Mesendoderm (in vitro differentiated cells): ENCODE data around the gene RORC.

ENCODE experiments used
- DNase-seq: peaks from one replicate; pipeline ENCODE4 v3.0.0; 2013
- H2AK5ac ChIP-seq: 2 replicates; pipeline ENCODE4 v1.6.1; 2013; ENCODE audit warnings: low read length, inconsistent platforms
- H2BK120ac ChIP-seq: 2 replicates; pipeline ENCODE4 v1.6.1; 2013; ENCODE audit warnings: low read depth, mild to moderate bottlenecking, low read length, moderate library complexity, mixed read lengths
- H2BK15ac ChIP-seq: replicated peaks from 2 replicates; pipeline ENCODE4 v1.6.1; 2013; ENCODE audit warnings: low read depth, mild to moderate bottlenecking, moderate library complexity
- H2BK5ac ChIP-seq: 2 replicates; pipeline ENCODE4 v1.6.1; 2013; ENCODE audit warnings: low read length, inconsistent platforms
- H3K18ac ChIP-seq: 2 replicates; pipeline ENCODE4 v1.6.1; 2013; ENCODE audit warnings: mild to moderate bottlenecking, low read length, mixed read lengths
- H3K23ac ChIP-seq: one replicate; pipeline ENCODE4 v1.6.1; 2013; ENCODE audit warnings: low read length
- H3K27ac ChIP-seq: 2 replicates; pipeline ENCODE4 v1.5.1; 2013; ENCODE audit warnings: low read depth, mild to moderate bottlenecking, inconsistent platforms, low read length, moderate library complexity
- H3K27me3 ChIP-seq: 2 replicates; pipeline ENCODE4 v1.6.1; 2013; ENCODE audit warnings: low read length, control low read depth, mild to moderate bottlenecking, inconsistent platforms; ENCODE audit not compliant: insufficient read depth, poor library complexity
- H3K36me3 ChIP-seq: 2 replicates; pipeline ENCODE4 v1.6.1; 2013; ENCODE audit warnings: low read length, inconsistent platforms; ENCODE audit not compliant: control insufficient read depth, insufficient read depth
- H3K4ac ChIP-seq: one replicate; pipeline ENCODE4 v1.6.1; 2013; ENCODE audit warnings: low read depth, mild to moderate bottlenecking, low read length, moderate library complexity
- H3K4me1 ChIP-seq: 2 replicates; pipeline ENCODE4 v1.6.1; 2013; ENCODE audit warnings: low read depth, low read length, inconsistent platforms; ENCODE audit not compliant: control insufficient read depth
- H3K4me2 ChIP-seq: 2 replicates; pipeline ENCODE4 v1.6.1; 2013; ENCODE audit warnings: low read length
- H3K4me3 ChIP-seq: 2 replicates; pipeline ENCODE4 v1.5.1; 2013; ENCODE audit warnings: mild to moderate bottlenecking, low read length
- H3K56ac ChIP-seq: one replicate; pipeline ENCODE4 v1.6.1; 2013; ENCODE audit warnings: low read length
- H3K79me1 ChIP-seq: 2 replicates; pipeline ENCODE4 v1.6.1; 2013; ENCODE audit warnings: low read length, inconsistent platforms
- H3K79me2 ChIP-seq: 2 replicates; pipeline ENCODE4 v1.6.1; 2013; ENCODE audit warnings: mild to moderate bottlenecking, low read length; ENCODE audit not compliant: control insufficient read depth, insufficient read depth
- H3K9ac ChIP-seq: 2 replicates; pipeline ENCODE4 v1.6.1; 2013; ENCODE audit warnings: low read length, inconsistent platforms
- H4K5ac ChIP-seq: one replicate; pipeline ENCODE4 v1.6.1; 2013; ENCODE audit warnings: low read length
- H4K8ac ChIP-seq: one replicate; pipeline ENCODE4 v1.6.1; 2013; ENCODE audit warnings: low read depth, mild to moderate bottlenecking, control low read depth, low read length, moderate library complexity
- WGBS: extraction: QIAGEN DNeasy Blood & Tissue Kit; methylation state at CpG from one replicate; pipeline ENCODE4 v1.1.7; 2013; ENCODE audit warnings: low lambda C conversion rate, missing lambda C conversion rate; ENCODE audit not compliant: insufficient coverage; ENCODE audit errors: extremely low coverage; 5-methylcytosine and 5-hydroxymethylcytosine counted together

The RORC gene

DNA sequence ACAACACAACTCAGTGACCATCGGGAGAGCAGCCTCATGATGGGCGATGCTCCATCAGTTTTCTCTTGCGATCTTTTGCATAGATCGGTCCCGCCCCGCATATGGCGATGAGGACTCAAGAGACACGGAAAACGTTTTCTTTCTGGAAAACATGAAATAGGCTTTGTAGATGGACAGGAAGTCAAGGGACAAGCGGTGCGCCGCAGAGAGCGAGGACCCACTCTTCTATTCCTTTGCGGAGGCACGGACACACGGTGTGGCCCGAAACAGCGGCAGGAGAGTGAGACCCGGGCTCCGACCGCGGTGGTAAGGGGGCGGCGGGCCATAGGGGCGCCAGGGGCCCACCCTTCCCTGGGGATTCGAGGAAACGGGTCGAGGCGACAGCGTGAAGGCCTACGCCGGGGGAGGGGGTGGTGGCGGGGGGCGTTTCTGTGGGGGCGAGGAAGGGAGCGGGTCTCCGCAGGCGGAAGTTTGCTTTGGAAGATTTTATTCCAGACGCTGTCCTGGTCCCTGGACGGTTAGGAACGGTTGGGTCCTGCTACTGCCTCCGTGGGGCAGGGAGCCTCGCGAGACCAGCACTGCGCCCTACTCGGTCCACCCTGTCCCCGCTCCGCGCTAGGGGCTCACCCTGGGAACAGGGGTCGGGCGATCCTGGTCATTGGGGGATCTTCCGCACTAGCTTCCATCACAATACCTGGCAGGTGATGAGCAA, 40.5 kb downstream of the RORC start:
- H3K4me2 ChIP-seq = peak overlapping the region; percentile 96
- peak overlapping the region; percentile 87 for H3K56ac ChIP-seq
- H3K23ac ChIP-seq = peak overlapping the region; percentile 45
- H3K18ac ChIP-seq = no peak overlapping the region
- no peak overlapping the region for H3K27ac ChIP-seq
- H2BK120ac ChIP-seq = no peak overlapping the region
- no peaks in the 10 kb centered on the region for H3K79me2 ChIP-seq
- no peak overlapping the region for H2BK5ac ChIP-seq
- peak; percentile 23 for DNase-seq
- no peak overlapping the region for H3K4ac ChIP-seq
- H3K27me3 ChIP-seq = no peaks in the 10 kb centered on the region
- no peaks in the 10 kb centered on the region for H3K4me1 ChIP-seq
- no peak overlapping the region for H2AK5ac ChIP-seq
- peak overlapping the region; percentile 81 for H3K4me3 ChIP-seq
- no peaks in the 10 kb centered on the region for H3K36me3 ChIP-seq
- no peaks in the 10 kb centered on the region for H3K79me1 ChIP-seq
- WGBS = no CpG with 5 or more reads among the region's 52 CpGs
- no peak overlapping the region for H4K8ac ChIP-seq
- no peak overlapping the region for H4K5ac ChIP-seq
- H2BK15ac ChIP-seq = no peak overlapping the region
- H3K9ac ChIP-seq = peak overlapping the region; percentile 80

DNA sequence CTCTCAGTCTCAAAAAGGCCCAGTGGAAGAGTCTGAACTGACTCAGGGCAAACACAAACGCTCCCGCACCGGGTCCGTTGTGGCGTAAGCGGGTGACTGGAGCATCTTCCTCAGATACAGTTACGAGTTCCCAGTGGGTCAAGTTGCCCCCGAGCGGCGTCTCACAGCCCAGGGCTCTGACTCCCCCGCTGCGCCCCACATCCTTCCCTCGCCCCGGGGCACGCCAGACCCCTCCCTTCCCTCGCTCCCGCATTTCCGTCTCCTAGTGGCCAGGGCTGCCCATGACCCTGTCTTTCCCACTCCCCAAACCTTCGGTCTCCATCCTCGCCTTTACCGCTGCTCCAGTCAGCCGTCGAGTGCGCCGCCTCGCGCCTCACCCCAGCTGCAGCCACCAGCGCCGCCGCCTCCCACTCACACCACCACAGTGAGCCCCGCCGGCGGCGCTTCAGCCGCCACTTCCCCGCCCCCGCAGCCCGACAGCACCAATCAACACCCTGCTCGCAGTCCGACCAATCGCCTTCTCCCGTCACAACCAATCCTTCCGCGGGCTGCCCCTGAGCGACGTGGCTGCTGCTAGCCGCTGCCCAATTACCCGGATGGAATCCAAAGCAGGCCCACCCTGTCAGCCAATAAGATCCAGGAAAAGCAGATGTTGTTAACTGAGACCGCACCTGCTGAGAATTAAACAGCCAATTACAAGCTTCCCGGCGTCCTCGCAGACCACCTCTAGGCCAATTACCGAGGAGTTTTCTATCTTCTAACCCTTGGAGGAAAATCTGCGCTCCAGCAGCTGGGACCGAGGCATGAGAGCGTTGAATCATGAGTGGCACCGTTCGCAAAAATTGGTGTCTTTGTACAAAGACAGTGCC, 41.3 kb downstream of the RORC start, which contains the start of gene TDRKH:
Gene TDRKH, minus strand, starts transcription at position 430 of the 869 bp plus-strand sequence. CDS start 7,478 bp downstream, outside the sequence.
- no peak within 1 kb of the TSS for H4K5ac ChIP-seq
- H2BK120ac ChIP-seq = no peak within 1 kb of the TSS
- no peak within 1 kb of the TSS for H3K18ac ChIP-seq
- no peaks in the 10 kb centered on the region for H3K4me1 ChIP-seq
- no peak within 1 kb of the TSS for H2AK5ac ChIP-seq
- H3K9ac ChIP-seq = peak within 1 kb of the TSS; percentile 80
- DNase-seq = peak; percentile 100
- peak within 1 kb of the TSS; percentile 96 for H3K4me2 ChIP-seq
- no peak within 1 kb of the TSS for H4K8ac ChIP-seq
- H3K4ac ChIP-seq = no peak within 1 kb of the TSS
- H3K27ac ChIP-seq = peak within 1 kb of the TSS; percentile 65
- no peaks in the 10 kb centered on the region for H3K36me3 ChIP-seq
- no peaks in the 10 kb centered on the region for H3K79me2 ChIP-seq
- H3K4me3 ChIP-seq = peak within 1 kb of the TSS; percentile 81
- peak within 1 kb of the TSS; percentile 87 for H3K56ac ChIP-seq
- WGBS = no CpG with 5 or more reads among the region's 58 CpGs
- H3K79me1 ChIP-seq = no peaks in the 10 kb centered on the region
- peak within 1 kb of the TSS; percentile 45 for H3K23ac ChIP-seq
- no peak within 1 kb of the TSS for H2BK15ac ChIP-seq
- H3K27me3 ChIP-seq = no peaks in the 10 kb centered on the region
- H2BK5ac ChIP-seq = no peak within 1 kb of the TSS

DNA sequence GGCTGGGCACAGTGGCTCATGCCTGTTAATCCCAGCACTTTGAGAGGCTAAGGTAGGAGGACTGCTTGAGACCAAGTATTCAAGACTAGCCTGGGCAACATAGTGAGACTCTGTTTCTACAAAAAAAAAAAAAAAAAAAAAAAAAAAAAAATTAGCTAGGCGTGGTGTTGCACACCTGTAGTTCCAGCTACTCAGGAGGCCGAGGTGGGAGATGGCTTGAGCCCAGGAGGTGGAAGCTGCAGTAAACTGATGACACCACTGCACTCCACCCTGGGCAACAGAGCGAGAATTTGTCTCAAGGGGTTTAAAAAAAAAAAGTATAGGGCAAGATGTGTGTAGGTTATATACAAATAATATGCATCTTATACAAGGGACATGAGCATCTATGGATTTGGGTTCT, 43.9 kb downstream of the RORC start:
- H3K4me3 ChIP-seq = no peak overlapping the region
- no peak overlapping the region for H3K23ac ChIP-seq
- H3K36me3 ChIP-seq = no peaks in the 10 kb centered on the region
- DNase-seq = no peak
- no peaks in the 10 kb centered on the region for H3K4me1 ChIP-seq
- H2BK5ac ChIP-seq = no peak overlapping the region
- no CpG with 5 or more reads among the region's 3 CpGs for WGBS
- no peak overlapping the region for H3K4ac ChIP-seq
- H3K27me3 ChIP-seq = no peaks in the 10 kb centered on the region
- no peak overlapping the region for H3K18ac ChIP-seq
- H2BK120ac ChIP-seq = no peak overlapping the region
- H3K9ac ChIP-seq = no peak overlapping the region
- H3K4me2 ChIP-seq = no peak overlapping the region
- no peaks in the 10 kb centered on the region for H3K79me2 ChIP-seq
- no peak overlapping the region for H2AK5ac ChIP-seq
- no peaks in the 10 kb centered on the region for H3K79me1 ChIP-seq
- no peak overlapping the region for H3K27ac ChIP-seq
- H2BK15ac ChIP-seq = no peak overlapping the region
- H3K56ac ChIP-seq = no peak overlapping the region
- no peak overlapping the region for H4K8ac ChIP-seq
- H4K5ac ChIP-seq = no peak overlapping the region

DNA sequence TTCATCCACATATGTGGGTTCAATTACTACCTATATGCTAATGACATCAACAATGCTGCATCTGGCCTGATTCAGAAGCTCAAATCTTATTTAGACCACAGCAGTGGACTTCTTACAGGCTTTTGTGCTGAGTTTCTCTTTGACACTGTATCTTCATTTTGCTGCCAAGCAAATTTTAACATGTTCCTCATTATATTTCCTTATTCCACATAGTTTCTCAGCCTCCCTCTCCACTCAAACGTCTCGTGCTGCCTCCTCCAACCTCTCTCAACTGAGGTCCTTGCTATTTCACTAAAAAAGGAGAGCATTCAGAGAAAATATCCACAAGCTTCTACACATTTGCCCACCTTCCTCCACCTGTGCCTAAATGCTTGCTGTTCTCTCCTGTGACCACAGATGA, 47.8 kb downstream of the RORC start:
- Histone ChIP-seq H3K79me1 (no peaks in the 10 kb centered on the region), H3K79me2 (no peaks in the 10 kb centered on the region), H2AK5ac (no peak overlapping the region), H3K56ac (no peak overlapping the region), H3K4me1 (no peaks in the 10 kb centered on the region), H2BK15ac (no peak overlapping the region), H4K8ac (no peak overlapping the region), H3K27me3 (no peaks in the 10 kb centered on the region), H3K4me2 (no peak overlapping the region), H3K36me3 (no peaks in the 10 kb centered on the region), H2BK5ac (no peak overlapping the region), H3K9ac (no peak overlapping the region), H3K27ac (no peak overlapping the region), H3K4ac (no peak overlapping the region), H3K23ac (no peak overlapping the region), H4K5ac (no peak overlapping the region), H2BK120ac (no peak overlapping the region), H3K4me3 (no peak overlapping the region), H3K18ac (no peak overlapping the region)
- WGBS = no CpG with 5 or more reads among the region's 2 CpGs
- DNase-seq = no peak

DNA sequence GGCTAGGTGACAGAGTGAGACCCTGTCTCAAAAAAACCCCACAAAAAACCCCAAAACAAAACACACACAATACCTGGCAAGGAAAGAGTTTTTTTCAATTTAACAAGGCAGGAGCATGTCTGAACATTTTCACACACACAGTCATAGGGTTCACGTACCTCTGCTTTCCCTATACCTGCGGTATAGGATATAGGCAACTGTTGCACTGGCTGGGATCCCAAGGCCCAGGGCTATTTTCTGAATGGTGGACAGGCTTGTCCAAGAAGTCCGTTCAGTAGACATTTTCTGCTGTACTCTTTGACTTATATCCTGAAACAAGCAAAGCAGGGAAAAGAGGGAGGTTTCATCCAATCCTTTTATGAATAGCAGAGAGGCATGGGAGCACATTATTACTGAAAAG, 48.9 kb downstream of the RORC start:
- no peaks in the 10 kb centered on the region for H3K27me3 ChIP-seq
- H3K79me2 ChIP-seq = no peaks in the 10 kb centered on the region
- H2BK120ac ChIP-seq = no peak overlapping the region
- H3K9ac ChIP-seq = no peak overlapping the region
- WGBS = no CpG with 5 or more reads among the region's 3 CpGs
- no peak overlapping the region for H2BK15ac ChIP-seq
- H3K36me3 ChIP-seq = no peaks in the 10 kb centered on the region
- no peak overlapping the region for H4K8ac ChIP-seq
- no peaks in the 10 kb centered on the region for H3K4me1 ChIP-seq
- no peak overlapping the region for H2AK5ac ChIP-seq
- no peak overlapping the region for H3K4me2 ChIP-seq
- H3K79me1 ChIP-seq = no peaks in the 10 kb centered on the region
- no peak overlapping the region for H3K27ac ChIP-seq
- no peak overlapping the region for H3K4ac ChIP-seq
- no peak overlapping the region for H3K23ac ChIP-seq
- no peak overlapping the region for H3K18ac ChIP-seq
- no peak overlapping the region for H3K4me3 ChIP-seq
- no peak for DNase-seq
- H4K5ac ChIP-seq = no peak overlapping the region
- no peak overlapping the region for H3K56ac ChIP-seq
- H2BK5ac ChIP-seq = no peak overlapping the region
